Lung (tissue), 12 donors: Measurements from ENCODE around the gene TRPM5. TPM values are rescaled to one million over a fixed set of nuclear protein-coding genes. Genes with fewer than 3 reads are reported as not detected.

Experiments used
- ATAC-seq: fragments of 200-7000 bp; cut with Tn5 transposase; one replicate; pipeline ENCODE4 v1.9.1; 2020; ENCODE audit warnings: moderate number of reproducible peaks; ENCODE audit not compliant: insufficient read depth, low FRiP score
- DNase-seq, 3 donors: peaks; one replicate each; pipeline ENCODE4 v3.0.0-alpha.2; 2013 to 2017
- H3K27ac ChIP-seq, 2 donors: one replicate each; pipeline ENCODE4 v1.5.1; 2013; ENCODE audit warnings: mild to moderate bottlenecking in 2 of 2, moderate library complexity in 2 of 2, control low read depth in 1 of 2, inconsistent platforms in 1 of 2, low read depth in 1 of 2, low read length in 1 of 2
- H3K27me3 ChIP-seq, 3 donors: one replicate each; pipeline ENCODE4 v1.5.1; 2013; ENCODE audit warnings: low read length in 2 of 3; ENCODE audit not compliant: control insufficient read depth in 3 of 3, insufficient read depth in 3 of 3
- H3K36me3 ChIP-seq, 4 donors: one replicate each; pipeline ENCODE4 v1.5.1; 2013; ENCODE audit warnings: low read length in 4 of 4, mild to moderate bottlenecking in 1 of 4, moderate library complexity in 1 of 4; ENCODE audit not compliant: control insufficient read depth in 4 of 4, insufficient read depth in 4 of 4
- H3K4me1 ChIP-seq, 5 donors: one replicate each; pipeline ENCODE4 v1.5.1; 2013; ENCODE audit warnings: low read length in 5 of 5, mild to moderate bottlenecking in 2 of 5, moderate library complexity in 1 of 5; ENCODE audit not compliant: control insufficient read depth in 5 of 5, insufficient read depth in 5 of 5
- H3K4me3 ChIP-seq: one replicate; pipeline ENCODE4 v1.5.1; 2013; ENCODE audit warnings: mild to moderate bottlenecking, control low read depth, moderate library complexity
- H3K9ac ChIP-seq, 2 donors: one replicate each; pipeline ENCODE4 v1.5.1; 2013; ENCODE audit warnings: low read length in 2 of 2, control low read depth in 1 of 2; ENCODE audit not compliant: insufficient read depth in 1 of 2
- H3K9me3 ChIP-seq, 4 donors: one replicate each; pipeline ENCODE4 v1.5.1; 2013; ENCODE audit warnings: low read length in 3 of 4, mild to moderate bottlenecking in 1 of 4, moderate library complexity in 1 of 4; ENCODE audit not compliant: control insufficient read depth in 4 of 4, insufficient read depth in 3 of 4
- CTCF ChIP-seq: IDR thresholded peaks from 2 replicates; pipeline ENCODE4 v1.5.1; 2012; ENCODE audit warnings: mild to moderate bottlenecking; ENCODE audit errors: control extremely low read depth, extremely low read depth
- WGBS, 2 donors: extraction: QIAGEN DNeasy Blood & Tissue Kit; methylation state at CpG; one replicate each; pipeline ENCODE4 v1.1.7; 2013; 5-methylcytosine and 5-hydroxymethylcytosine counted together
- polyA plus RNA-seq, 2 donors: library from polyadenylated mRNA; stranded (reverse); fragments of 200-250 nt; gene quantifications; one replicate each; pipeline ENCODE4 v1.2.1, GENCODE V29; 2013
- total RNA-seq, 2 donors: library from RNA; depleted of rRNA in 1 of 2; stranded (reverse); fragments of >200 nt in 1 of 2; gene quantifications; one replicate each; pipeline ENCODE4 v1.2.1, GENCODE V29; 2014 to 2021
- donor health status: control.
- donor health status: control.
- donor health status: Bipolar disorder and iron deficiency.
- donor health status: healthy.
- donor health status: DM: yes; HTN: yes; CAD: no.

TRPM5 gene
- total and polyA plus RNA-seq, 4 donors, result 0.02 to 0.20 (median 0.11) TPM

DNA sequence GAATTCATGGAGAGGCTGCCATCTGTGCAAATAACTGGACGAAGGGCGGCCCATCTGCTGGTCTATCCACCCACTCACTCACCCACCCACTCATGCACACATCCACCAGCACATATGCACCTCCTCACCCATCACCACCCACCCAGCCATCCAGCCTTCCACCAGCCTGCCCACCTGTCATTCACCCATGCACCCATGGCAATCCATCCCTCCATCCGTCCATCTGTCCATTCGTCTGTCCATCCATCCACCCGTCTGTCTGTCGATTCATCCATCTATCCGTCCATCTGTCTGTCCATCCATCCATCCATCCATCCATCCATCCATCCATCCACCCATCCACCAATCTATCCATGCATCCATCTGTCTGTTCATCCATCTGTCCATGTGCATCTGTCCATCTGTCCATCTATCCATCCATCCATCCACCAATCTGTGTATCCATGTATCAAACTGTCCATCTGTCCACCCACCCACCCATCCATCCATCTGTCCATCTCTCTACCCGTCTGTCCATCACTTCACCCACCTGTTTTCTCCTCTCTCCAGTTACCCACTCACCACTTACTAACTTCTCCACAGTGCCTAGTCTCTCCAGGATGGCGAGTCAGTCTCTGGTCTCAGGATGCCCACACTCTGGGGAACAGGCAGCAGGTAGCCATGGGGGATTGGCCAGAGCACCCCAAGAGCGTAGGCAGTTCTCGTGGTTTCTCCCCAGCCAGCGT, 8.9 kb downstream of the TRPM5 start:
- Histone ChIP-seq H3K27me3 (no peaks in the 10 kb centered on the region), H3K9me3 (peaks cover 0 to 5% (median 0%) of the 10 kb centered on the region in 4 donors), H3K27ac (no peak overlapping the region), H3K9ac (no peak overlapping the region), H3K4me1 (no peaks in the 10 kb centered on the region), H3K36me3 (no peaks in the 10 kb centered on the region), H3K4me3 (no peak overlapping the region)
- whole genome bisulfite sequencing, 2 donors, result 92% methylated on average over 12 of the region's 12 CpGs
- DNase-seq (no peak), ATAC-seq (no peak)
- TF ChIP-seq CTCF, result no peak

DNA sequence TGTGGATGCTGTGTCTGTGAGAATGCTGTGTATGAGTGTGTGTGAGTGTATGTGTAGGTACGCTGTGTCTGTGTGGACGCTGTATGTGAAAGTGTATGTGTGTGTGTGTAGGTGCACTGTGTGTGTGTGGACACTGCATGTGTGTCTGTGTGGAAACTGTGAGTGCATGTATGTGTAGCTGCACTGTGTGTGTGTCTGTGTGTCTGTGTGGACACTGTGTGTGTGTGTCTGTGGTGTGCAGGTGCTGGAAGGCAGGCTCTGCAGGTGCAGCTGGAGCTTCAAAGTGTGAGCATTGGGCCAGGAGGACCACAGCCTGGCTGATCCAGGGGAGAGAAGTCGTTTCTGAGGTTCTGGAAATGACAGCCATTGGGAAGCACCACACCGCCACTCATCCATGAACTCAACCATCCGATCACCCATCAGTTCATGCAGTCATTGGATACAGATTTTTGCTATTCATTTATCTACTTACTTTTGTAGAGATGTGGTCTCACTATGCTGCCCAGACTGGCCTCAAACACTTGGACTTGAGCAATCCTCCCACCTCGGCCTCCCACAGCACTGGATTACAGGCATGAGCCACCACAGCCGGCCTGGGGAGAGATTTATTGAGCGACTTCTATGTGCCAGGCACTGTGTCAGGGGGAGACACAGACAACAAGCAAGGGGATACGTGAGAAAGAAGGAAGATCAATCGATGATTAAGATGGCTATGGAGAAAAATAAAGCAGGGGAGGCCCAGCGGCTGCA, 9.6 kb downstream of the TRPM5 start:
- Histone ChIP-seq H3K9ac (no peak overlapping the region), H3K4me3 (no peak overlapping the region), H3K27me3 (no peaks in the 10 kb centered on the region), H3K27ac (no peak overlapping the region), H3K36me3 (no peaks in the 10 kb centered on the region), H3K4me1 (no peaks in the 10 kb centered on the region), H3K9me3 (peaks cover 0 to 5% (median 0%) of the 10 kb centered on the region in 4 donors)
- no peak for TF ChIP-seq CTCF
- DNase-seq (no peak), ATAC-seq (no peak)
- 87 to 91% methylated on average over 11 of the region's 11 CpGs for WGBS, 2 donors

GRCh38 chr11:2434008-2434407, 10.3 kb downstream of the TRPM5 start:
- no peak for TF ChIP-seq CTCF
- H3K36me3 ChIP-seq, result no peaks in the 10 kb centered on the region
- H3K4me1 ChIP-seq, result no peaks in the 10 kb centered on the region
- H3K9ac ChIP-seq, result no peak overlapping the region
- DNase-seq (no peak), ATAC-seq (no peak)
- H3K4me3 ChIP-seq, result no peak overlapping the region
- peaks cover 0 to 5% (median 0%) of the 10 kb centered on the region in 4 donors for H3K9me3 ChIP-seq
- H3K27me3 ChIP-seq, result no peaks in the 10 kb centered on the region
- H3K27ac ChIP-seq, result no peak overlapping the region
- 88 to 95% methylated on average over 8 of the region's 8 CpGs for WGBS, 2 donors
